H9 (cell line): Measurements from ENCODE around the gene GLB1L2. TPM values are rescaled to one million over a fixed set of nuclear protein-coding genes. Genes with fewer than 3 reads are reported as not detected.
A peak's percentile ranks its signal among the peaks of the same experiment; 100 is the strongest.

Experiments
- DNase-seq: peaks from one replicate; pipeline ENCODE4 v3.0.0-alpha.2; 2017
- H2AFZ ChIP-seq: one replicate; pipeline ENCODE4 v1.6.1; 2013; ENCODE audit warnings: mild to moderate bottlenecking, low read length, control low read depth, moderate library complexity
- H2AK5ac ChIP-seq: 2 replicates; pipeline ENCODE4 v1.6.1; 2013; ENCODE audit warnings: low read length, control low read depth, mixed read lengths; ENCODE audit not compliant: insufficient read length
- H2BK120ac ChIP-seq: one replicate; pipeline ENCODE4 v1.6.1; 2013; ENCODE audit warnings: low read depth, mild to moderate bottlenecking, low read length, control low read depth, inconsistent platforms; ENCODE audit not compliant: poor library complexity, severe bottlenecking
- H2BK12ac ChIP-seq: 2 replicates; pipeline ENCODE4 v1.6.1; 2013; ENCODE audit warnings: low read length, control low read depth, mixed read lengths, low read depth; ENCODE audit not compliant: insufficient read length
- H2BK15ac ChIP-seq: 2 replicates; pipeline ENCODE4 v1.6.1; 2013; ENCODE audit warnings: low read depth, low read length, control low read depth
- H2BK20ac ChIP-seq: one replicate; pipeline ENCODE4 v1.6.1; 2013; ENCODE audit warnings: low read depth, mild to moderate bottlenecking, low read length, control low read depth, inconsistent platforms; ENCODE audit not compliant: poor library complexity, severe bottlenecking
- H2BK5ac ChIP-seq: 2 replicates; pipeline ENCODE4 v1.6.1; 2013; ENCODE audit warnings: low read length, control low read depth, mixed read lengths; ENCODE audit not compliant: insufficient read length
- H3K14ac ChIP-seq: 2 replicates; pipeline ENCODE4 v1.6.1; 2013; ENCODE audit warnings: low read length, control low read depth; ENCODE audit not compliant: insufficient read depth
- H3K18ac ChIP-seq: 2 replicates; pipeline ENCODE4 v1.6.1; 2013; ENCODE audit warnings: low read depth, mild to moderate bottlenecking, mixed read lengths, low read length, control low read depth; ENCODE audit not compliant: insufficient read length
- H3K23ac ChIP-seq: 2 replicates; pipeline ENCODE4 v1.6.1; 2013; ENCODE audit warnings: low read length, control low read depth, mixed read lengths, low read depth; ENCODE audit not compliant: insufficient read length
- H3K23me2 ChIP-seq: 2 replicates; pipeline ENCODE4 v1.6.1; 2013; ENCODE audit warnings: low read depth, mild to moderate bottlenecking, mixed read lengths, low read length, control low read depth; ENCODE audit not compliant: insufficient read length, poor library complexity, severe bottlenecking
- H3K27ac ChIP-seq: 2 replicates; pipeline ENCODE4 v1.5.1; 2013; ENCODE audit warnings: low read length, control low read depth, mixed read lengths, low read depth; ENCODE audit not compliant: insufficient read length
- H3K27me3 ChIP-seq: 2 replicates; pipeline ENCODE4 v1.6.1; 2013; ENCODE audit warnings: low read length, control low read depth, inconsistent platforms; ENCODE audit not compliant: insufficient read depth
- H3K4ac ChIP-seq: 2 replicates; pipeline ENCODE4 v1.6.1; 2013; ENCODE audit warnings: low read depth, mild to moderate bottlenecking, control low read depth, inconsistent platforms, low read length, moderate library complexity
- H3K4me1 ChIP-seq: 2 replicates; pipeline ENCODE4 v1.6.1; 2013; ENCODE audit warnings: low read length, control low read depth, inconsistent platforms; ENCODE audit not compliant: insufficient read depth
- H3K4me2 ChIP-seq: 2 replicates; pipeline ENCODE4 v1.6.1; 2013; ENCODE audit warnings: low read length, control low read depth, mixed read lengths; ENCODE audit not compliant: insufficient read length, insufficient read depth
- H3K56ac ChIP-seq: 2 replicates; pipeline ENCODE4 v1.6.1; 2013; ENCODE audit warnings: low read depth, mild to moderate bottlenecking, mixed read lengths, low read length, control low read depth; ENCODE audit not compliant: insufficient read length
- H3K79me1 ChIP-seq: 2 replicates; pipeline ENCODE4 v1.6.1; 2013; ENCODE audit warnings: low read depth, mild to moderate bottlenecking, moderate library complexity, low read length, control low read depth, inconsistent platforms; ENCODE audit not compliant: insufficient read depth, poor library complexity, severe bottlenecking
- H3K79me2 ChIP-seq: 2 replicates; pipeline ENCODE4 v1.6.1; 2013; ENCODE audit warnings: low read length, control low read depth, inconsistent platforms; ENCODE audit not compliant: insufficient read depth
- H3K9ac ChIP-seq: 2 replicates; pipeline ENCODE4 v1.6.1; 2013; ENCODE audit warnings: low read length, control low read depth, mixed read lengths; ENCODE audit not compliant: insufficient read length; ENCODE audit errors: extremely low read depth
- H3K9me3 ChIP-seq: one replicate; pipeline ENCODE4 v1.6.1; 2013; ENCODE audit warnings: low read depth, low read length, inconsistent platforms; ENCODE audit not compliant: control insufficient read depth
- H3T11ph ChIP-seq: one replicate; pipeline ENCODE4 v1.6.1; 2013; ENCODE audit warnings: mild to moderate bottlenecking, low read length, control low read depth, inconsistent platforms
- H4K20me1 ChIP-seq: one replicate; pipeline ENCODE4 v1.6.1; 2013; ENCODE audit not compliant: control insufficient read depth, insufficient read length, insufficient read depth
- H4K5ac ChIP-seq: 2 replicates; pipeline ENCODE4 v1.6.1; 2013; ENCODE audit warnings: low read depth, mild to moderate bottlenecking, mixed read lengths, low read length, control low read depth; ENCODE audit not compliant: insufficient read length
- H4K8ac ChIP-seq: replicated peaks from 2 replicates; pipeline ENCODE4 v1.6.1; 2013; ENCODE audit warnings: low read length, control low read depth, mixed read lengths, low read depth; ENCODE audit not compliant: insufficient read length
- H4K91ac ChIP-seq: 2 replicates; pipeline ENCODE4 v1.6.1; 2013; ENCODE audit warnings: low read depth, mild to moderate bottlenecking, moderate library complexity, mixed read lengths, low read length, control low read depth; ENCODE audit not compliant: insufficient read length
- H3K27ac Mint-ChIP-seq, 3 experiments: 2 replicates in 2 of 3; 3 replicates in 1 of 3; pipeline ENCODE4 v1.8.0; 2020 to 2021; ENCODE audit warnings: mixed read lengths in 3 of 3, mild to moderate bottlenecking in 1 of 3, moderate library complexity in 1 of 3
- H3K27me3 Mint-ChIP-seq: 2 replicates; pipeline ENCODE4 v1.8.0; 2021; ENCODE audit warnings: low read depth, mild to moderate bottlenecking, moderate library complexity, mixed read lengths
- H3K36me3 Mint-ChIP-seq, 3 experiments: 2 replicates in 2 of 3; 3 replicates in 1 of 3; pipeline ENCODE4 v1.8.0; 2020 to 2021; ENCODE audit warnings: low read depth in 3 of 3, mixed read lengths in 3 of 3; ENCODE audit not compliant: insufficient read depth in 1 of 3
- H3K4me1 Mint-ChIP-seq, 2 experiments: 2 replicates each; pipeline ENCODE4 v1.8.0; 2020; ENCODE audit warnings: mixed read lengths in 2 of 2
- H3K4me3 Mint-ChIP-seq, 2 experiments: 2 replicates in 1 of 2; 3 replicates in 1 of 2; pipeline ENCODE4 v1.8.0; 2020 to 2021; ENCODE audit warnings: mild to moderate bottlenecking in 2 of 2, mixed read lengths in 2 of 2, moderate library complexity in 1 of 2
- H3K9me3 Mint-ChIP-seq, 2 experiments: 2 replicates in 1 of 2; 3 replicates in 1 of 2; pipeline ENCODE4 v1.8.0; 2020; ENCODE audit warnings: mild to moderate bottlenecking in 2 of 2, mixed read lengths in 2 of 2, moderate library complexity in 1 of 2
- CTCF ChIP-seq: fragments of 200-600 bp; sonication (generic); conservative IDR thresholded peaks from 3 replicates; pipeline ENCODE4 v1.8.0; 2021; ENCODE audit warnings: antibody characterized with exemption, mild to moderate bottlenecking
- WGBS: extraction: QIAGEN DNeasy Blood & Tissue Kit; methylation state at CpG from one replicate; pipeline ENCODE4 v1.1.7; 2013; ENCODE audit warnings: missing lambda C conversion rate, low lambda C conversion rate, mixed read lengths; ENCODE audit not compliant: insufficient read length; ENCODE audit errors: extremely low coverage; 5-methylcytosine and 5-hydroxymethylcytosine counted together
- total RNA-seq: library from RNA; stranded (reverse); gene quantifications from 2 replicates; pipeline ENCODE4 v1.2.1, GENCODE V29; 2021

GLB1L2 gene
- total RNA-seq, 1 experiment from 2014 or later = 2.4 TPM

GRCh38 chr11:134385171-134385570 lies 53.4 kb downstream of the GLB1L2 start:
- peaks cover 9 to 10% of the 10 kb centered on the region in 2 experiments for H3K4me1 Mint-ChIP-seq
- no CpG with 5 or more reads among the region's 15 CpGs for WGBS

More at GRCh38 chr11:134385171-134385570, 53.4 kb downstream of the GLB1L2 start:
- H3T11ph ChIP-seq = no peak overlapping the region
- no peak overlapping the region for H2BK5ac ChIP-seq
- no peak overlapping the region for H2AFZ ChIP-seq
- no peak overlapping the region for H2BK12ac ChIP-seq
- H3K9me3 ChIP-seq = no peaks in the 10 kb centered on the region
- H4K91ac ChIP-seq = no peak overlapping the region
- H3K9me3 Mint-ChIP-seq = no peaks in the 10 kb centered on the region; a peak in 1 of 5 replicates
- no peak for DNase-seq
- peak overlapping the region in 1 of 3 experiments; percentile 87; a peak in 1 of 7 replicates for H3K27ac Mint-ChIP-seq
- no peaks in the 10 kb centered on the region for H3K4me1 ChIP-seq
- no peaks in the 10 kb centered on the region for H3K23me2 ChIP-seq
- H4K20me1 ChIP-seq = no peaks in the 10 kb centered on the region
- H2AK5ac ChIP-seq = no peak overlapping the region
- H3K18ac ChIP-seq = no peak overlapping the region
- no peak overlapping the region for H3K4ac ChIP-seq
- H2BK20ac ChIP-seq = no peak overlapping the region
- H2BK120ac ChIP-seq = no peak overlapping the region
- H3K27me3 Mint-ChIP-seq = no peaks in the 10 kb centered on the region
- no peak overlapping the region for H3K4me2 ChIP-seq
- H3K56ac ChIP-seq = no peak overlapping the region
- H4K8ac ChIP-seq = no peak overlapping the region
- no peak overlapping the region for H2BK15ac ChIP-seq
- no peak overlapping the region for H3K23ac ChIP-seq
- H4K5ac ChIP-seq = no peak overlapping the region
- H3K9ac ChIP-seq = no peak overlapping the region
- no peak for TF ChIP-seq CTCF
- H3K14ac ChIP-seq = no peak overlapping the region
- H3K27ac ChIP-seq = no peak overlapping the region
- H3K79me2 ChIP-seq = no peaks in the 10 kb centered on the region
- H3K4me3 Mint-ChIP-seq = no peak overlapping the region; a peak in 1 of 5 replicates
- H3K27me3 ChIP-seq = no peaks in the 10 kb centered on the region
- no peaks in the 10 kb centered on the region for H3K79me1 ChIP-seq
- peaks cover 11 to 34% (median 21%) of the 10 kb centered on the region in 3 experiments; a peak in 6 of 7 replicates for H3K36me3 Mint-ChIP-seq
